ENCODE results near the gene CORT. TPM values are rescaled to one million over a fixed set of nuclear protein-coding genes. Genes with fewer than 3 reads are reported as not detected.

Gene CORT
- total and polyA plus RNA-seq, 2 of the 4 experiments (the other 2 are of a cell fraction): 0.10 TPM; not detected in 1

DNA sequence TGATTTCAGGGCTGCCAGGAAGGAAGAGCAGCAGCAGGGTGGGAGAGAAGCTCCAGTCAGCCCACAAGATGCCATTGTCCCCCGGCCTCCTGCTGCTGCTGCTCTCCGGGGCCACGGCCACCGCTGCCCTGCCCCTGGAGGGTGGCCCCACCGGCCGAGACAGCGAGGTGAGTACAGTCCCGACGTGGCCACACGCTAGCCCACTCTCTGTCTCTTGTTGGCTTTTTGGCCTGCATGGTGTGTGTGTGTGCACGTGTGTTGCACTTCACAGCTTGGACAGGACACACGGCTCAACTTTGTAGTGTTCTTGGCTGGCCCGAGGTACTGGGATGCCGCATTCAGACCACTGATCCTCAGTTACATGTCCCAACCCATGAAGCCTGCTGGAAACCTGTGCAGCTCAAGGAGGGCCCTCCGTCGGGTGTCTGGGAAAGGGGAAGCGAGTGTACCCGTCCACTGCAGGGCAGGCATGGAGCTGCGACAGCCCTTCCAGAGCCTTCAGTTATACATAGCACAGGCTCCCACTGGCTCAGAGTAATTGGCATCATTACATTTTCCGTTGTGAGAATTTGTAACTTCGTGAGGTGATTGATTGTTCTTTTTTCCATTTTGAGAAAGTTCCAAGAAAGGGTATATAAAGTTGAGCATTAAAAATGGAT lies 454 bp downstream of the CORT start:
- H3K4me3 ChIP-seq (ENCODE audit: insufficient read depth, low read depth, low read length): no peak overlapping the region
- in situ Hi-C loops (cut with MboI; ENCODE audit: low sequenced_read_pairs) (no loop called here), intact Hi-C loops (cut with micrococcal nuclease) (no loop called here), dilution Hi-C loops (cut with HindIII; ENCODE audit: low sequenced_read_pairs, unreplicated experiment) (no loop called here)
- H3K36me3 ChIP-seq (ENCODE audit: control insufficient read depth, insufficient read depth, low read length): no peaks in the 10 kb centered on the region
- ATAC-seq (ENCODE audit: low read depth) (no peak), DNase-seq (no peak)
- H2AFZ ChIP-seq (replicated peaks; ENCODE audit: low read length, poor library complexity): no peak overlapping the region
- POLR2A ChIA-PET (ENCODE audit: unreplicated experiment): interaction anchor here (0.5 kb wide), 1 partner anchor 109 kb away, joined by 3 read pairs; no protein-coding TSS in a partner anchor
- no peak overlapping the region for H2BK20ac ChIP-seq (ENCODE audit: low read depth, low read length)
- H4K91ac ChIP-seq (ENCODE audit: insufficient read depth, low read depth, low read length): no peak overlapping the region
- 92% methylated on average over 2 of the region's 21 CpGs; no CpG with 5 or more reads in 1 of the 2 experiments for WGBS, 2 experiments (ENCODE audit: extremely low coverage in 2 of 2, insufficient read length in 1 of 2)
- no peak overlapping the region for H3K9ac ChIP-seq (ENCODE audit: low read depth, low read length)
- no peaks in the 10 kb centered on the region for H3K9me3 ChIP-seq (ENCODE audit: control insufficient read depth, insufficient read depth, low read length)
- H3K4ac ChIP-seq (ENCODE audit: low read depth, low read length): no peak overlapping the region
- H3K27me3 ChIP-seq (ENCODE audit: control insufficient read depth, insufficient read depth, low read length): no peaks in the 10 kb centered on the region
- H3K23ac ChIP-seq (ENCODE audit: low read depth, low read length): no peak overlapping the region
- no peak overlapping the region for H2BK120ac ChIP-seq (ENCODE audit: low read depth, low read length)
- H4K20me1 ChIP-seq (ENCODE audit: insufficient read depth, low read length): no peaks in the 10 kb centered on the region
- H4K8ac ChIP-seq (ENCODE audit: low read depth in 2 of 2, low read length in 2 of 2): no peak overlapping the region
- H3K4me2 ChIP-seq (ENCODE audit: low read depth, low read length): no peak overlapping the region
- H4K5ac ChIP-seq (ENCODE audit: low read depth, low read length): no peak overlapping the region
- no peak overlapping the region for H2AK9ac ChIP-seq (replicated peaks; ENCODE audit: low read depth, low read length, poor library complexity)
- H3K9me1 ChIP-seq (ENCODE audit: insufficient read depth, low read length): 0 out of 2 replicates have a peak, but pooled peaks cover 3% of the 10 kb centered on the region
- BruUV-seq (replicated peaks): no TSS peak
- no peak overlapping the region for H3K14ac ChIP-seq (replicated peaks; ENCODE audit: low read depth, low read length)
- no peaks in the 10 kb centered on the region for H3K79me1 ChIP-seq (ENCODE audit: low read depth in 1 of 2, low read length in 2 of 2)
- H2BK15ac ChIP-seq (ENCODE audit: low read depth, low read length): no peak overlapping the region
- no peak overlapping the region for H2BK5ac ChIP-seq (ENCODE audit: low read depth, low read length, poor library complexity, severe bottlenecking)
- H3K4me1 ChIP-seq (ENCODE audit: control insufficient read depth, insufficient read depth, low read length): peaks cover 2% of the 10 kb centered on the region; the same call in 1 of the 2 replicates
- H3K18ac ChIP-seq (ENCODE audit: low read depth, low read length): no peak overlapping the region
- H3K27ac ChIP-seq (ENCODE audit: insufficient read depth, low read length): no peak overlapping the region
- no peak overlapping the region for H3K56ac ChIP-seq (ENCODE audit: extremely low read depth, insufficient read depth, low read length)
- no peak overlapping the region for H2AK5ac ChIP-seq (ENCODE audit: low read depth, low read length)
- TF ChIP-seq BHLHE40 (IDR thresholded peaks at IDR 0.05; ENCODE audit: low read depth, low read length): no peak
- TF ChIP-seq RFX5 (IDR thresholded peaks at IDR 0.05; ENCODE audit: low read depth, low read length): no peak
- TF ChIP-seq RAD21 (IDR thresholded peaks at IDR 0.05; ENCODE audit: low read length): no peak
- TF ChIP-seq, protein P1, sequence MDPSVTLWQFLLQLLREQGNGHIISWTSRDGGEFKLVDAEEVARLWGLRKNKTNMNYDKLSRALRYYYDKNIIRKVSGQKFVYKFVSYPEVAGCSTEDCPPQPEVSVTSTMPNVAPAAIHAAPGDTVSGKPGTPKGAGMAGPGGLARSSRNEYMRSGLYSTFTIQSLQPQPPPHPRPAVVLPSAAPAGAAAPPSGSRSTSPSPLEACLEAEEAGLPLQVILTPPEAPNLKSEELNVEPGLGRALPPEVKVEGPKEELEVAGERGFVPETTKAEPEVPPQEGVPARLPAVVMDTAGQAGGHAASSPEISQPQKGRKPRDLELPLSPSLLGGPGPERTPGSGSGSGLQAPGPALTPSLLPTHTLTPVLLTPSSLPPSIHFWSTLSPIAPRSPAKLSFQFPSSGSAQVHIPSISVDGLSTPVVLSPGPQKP (IDR thresholded peaks at IDR 0.05; ENCODE audit: borderline replicate concordance, low read depth, low read length): no peak
- TF ChIP-seq RCOR1 (IDR thresholded peaks at IDR 0.05; ENCODE audit: insufficient replicate concordance, low read length): no peak
- no peak for TF ChIP-seq MXI1 (IDR thresholded peaks at IDR 0.05; ENCODE audit: borderline replicate concordance, low read depth, low read length)
- TF ChIP-seq CEBPB (IDR thresholded peaks at IDR 0.05; ENCODE audit: low read depth, low read length): no peak
- no peak for TF ChIP-seq NFE2L2 (IDR thresholded peaks at IDR 0.05; ENCODE audit: low read depth, low read length)
- TF ChIP-seq SMC3 (IDR thresholded peaks at IDR 0.05; ENCODE audit: low read depth, low read length): no peak
- CTCF ChIA-PET: interaction anchor here (1.1 kb wide), 1 partner anchor 24 kb away, joined by 3 read pairs; the partner anchor contains the start of gene PEX14
